Stromal cell of bone marrow (primary cell): Measurements from ENCODE around the gene LGALS3.
A peak's percentile ranks its signal among the peaks of the same experiment; 100 is the strongest.
"Not testable (repeated sequence)": the region's sequence is repeated elsewhere in the genome, so short reads cannot be mapped to it uniquely, and the experiment has no call there.

Experiments
- DNase-seq: peaks from one replicate; pipeline ENCODE4 v3.0.0-alpha.2; 2012; ENCODE audit warnings: low read depth

The LGALS3 gene

DNA sequence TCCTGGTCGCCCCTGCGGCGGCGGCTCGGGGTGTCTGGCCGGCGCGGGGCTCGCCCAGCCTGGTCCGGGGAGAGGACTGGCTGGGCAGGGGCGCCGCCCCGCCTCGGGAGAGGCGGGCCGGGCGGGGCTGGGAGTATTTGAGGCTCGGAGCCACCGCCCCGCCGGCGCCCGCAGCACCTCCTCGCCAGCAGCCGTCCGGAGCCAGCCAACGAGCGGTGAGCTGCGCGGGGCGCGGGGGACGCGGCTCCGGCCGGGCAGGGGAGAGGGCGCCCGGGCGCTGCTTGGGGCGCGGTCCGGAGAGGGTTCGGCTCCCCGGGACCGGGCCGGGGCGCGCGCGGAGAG, at the start of gene LGALS3:
TSS of gene LGALS3 (plus strand) at position 167 of the 342 bp plus-strand sequence. CDS start 8,122 bp downstream, outside the sequence.
- peak; percentile 48 for DNase-seq

DNA sequence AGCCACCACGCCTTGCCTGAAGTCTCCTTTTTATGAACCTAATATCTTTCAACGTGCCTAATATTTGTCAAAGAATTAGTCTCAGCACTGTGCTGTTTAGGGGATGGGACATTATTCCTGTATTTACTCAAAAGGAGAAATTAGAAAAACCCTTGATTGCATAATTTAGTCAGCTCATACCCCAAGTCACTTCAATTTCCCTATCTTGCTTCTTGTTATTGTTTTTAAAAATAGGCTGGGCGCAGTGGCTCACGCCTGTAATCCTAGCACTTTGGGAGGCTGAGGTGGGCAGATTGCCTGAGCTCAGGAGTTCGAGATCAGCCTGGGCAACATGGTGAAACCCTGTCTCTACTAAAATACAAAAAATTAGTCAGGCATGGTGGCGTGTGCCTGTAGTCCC, 49.1 kb upstream of the LGALS3 start:
- not testable (repeated sequence) for DNase-seq

DNA sequence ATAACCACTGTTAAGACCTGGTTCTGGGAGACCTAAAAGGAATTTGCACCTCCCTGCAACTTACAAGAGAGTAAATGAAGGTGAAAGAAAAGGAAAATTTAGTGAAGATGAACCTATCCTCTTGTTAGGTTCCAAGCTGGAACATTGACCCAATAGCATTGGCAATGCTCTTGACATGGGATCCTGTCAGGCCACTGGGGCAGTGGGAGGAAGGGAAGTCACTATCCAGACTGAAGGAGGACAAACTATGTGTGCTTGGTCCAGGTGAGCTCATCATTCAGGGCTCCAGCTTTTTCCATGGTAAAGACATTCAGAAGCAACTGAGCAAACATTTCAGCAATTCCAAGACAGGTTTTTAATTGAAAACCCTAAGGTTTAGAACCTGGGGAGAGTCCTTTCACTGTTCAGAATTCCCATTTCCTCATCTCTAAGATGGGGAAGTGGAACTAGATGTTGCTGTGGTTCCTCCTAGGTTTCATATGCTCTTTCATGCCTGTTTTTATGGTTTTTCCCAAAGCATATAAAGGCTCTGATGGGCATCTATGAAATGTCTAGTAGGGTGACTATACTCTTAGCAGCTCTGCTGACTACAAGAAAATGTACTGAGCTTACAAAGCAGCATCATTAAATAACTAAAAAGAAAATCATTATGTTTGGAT, 44.5 kb upstream of the LGALS3 start:
- DNase-seq, result no peak

DNA sequence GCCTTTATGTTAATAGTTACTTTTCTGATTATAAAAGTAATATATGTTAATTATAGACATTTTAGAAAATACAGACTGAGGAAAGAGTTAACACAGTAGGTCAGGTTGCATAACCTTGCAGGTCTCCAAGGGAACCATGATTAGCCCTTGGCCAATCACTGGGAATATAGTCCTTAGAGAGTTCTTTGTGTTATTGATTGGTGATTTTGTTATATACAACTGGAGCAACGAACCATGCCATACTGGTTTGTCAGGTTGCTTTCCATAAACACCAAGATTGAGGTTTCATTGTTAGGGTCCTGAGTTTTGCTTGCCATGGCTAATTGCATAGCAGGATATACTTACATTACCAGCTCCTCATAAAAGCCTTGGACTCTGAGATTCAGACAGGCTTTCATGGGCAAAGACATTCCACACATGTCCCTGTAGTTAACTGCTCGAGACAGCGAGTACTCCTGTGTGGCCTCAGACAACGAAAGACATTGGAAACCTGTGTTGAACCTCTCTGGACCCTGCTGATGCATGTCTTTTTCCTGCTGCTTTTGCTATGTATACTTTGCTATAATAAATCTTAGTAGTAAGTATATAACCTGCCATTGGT, 43.9 kb upstream of the LGALS3 start:
- DNase-seq, result no peak

DNA sequence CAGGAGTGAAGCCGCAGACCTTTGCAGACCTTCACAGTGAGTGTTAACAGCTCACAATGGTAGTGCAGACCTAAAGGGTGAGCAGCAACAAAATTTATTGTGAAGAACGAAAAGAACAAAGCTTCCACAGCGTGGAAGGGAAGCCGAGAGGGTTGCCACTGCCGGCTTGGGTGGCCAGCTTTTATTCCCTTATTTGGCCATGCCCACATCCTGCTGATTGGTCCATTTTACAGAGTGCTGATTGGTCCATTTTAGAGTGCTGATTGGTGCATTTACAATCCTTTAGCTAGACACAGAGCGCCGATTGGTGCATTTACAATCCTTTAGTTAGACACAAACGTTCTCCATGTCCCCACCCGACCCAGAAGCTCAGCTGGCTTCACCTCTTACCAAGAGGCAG, 42.1 kb upstream of the LGALS3 start:
- DNase-seq, result no peak

DNA sequence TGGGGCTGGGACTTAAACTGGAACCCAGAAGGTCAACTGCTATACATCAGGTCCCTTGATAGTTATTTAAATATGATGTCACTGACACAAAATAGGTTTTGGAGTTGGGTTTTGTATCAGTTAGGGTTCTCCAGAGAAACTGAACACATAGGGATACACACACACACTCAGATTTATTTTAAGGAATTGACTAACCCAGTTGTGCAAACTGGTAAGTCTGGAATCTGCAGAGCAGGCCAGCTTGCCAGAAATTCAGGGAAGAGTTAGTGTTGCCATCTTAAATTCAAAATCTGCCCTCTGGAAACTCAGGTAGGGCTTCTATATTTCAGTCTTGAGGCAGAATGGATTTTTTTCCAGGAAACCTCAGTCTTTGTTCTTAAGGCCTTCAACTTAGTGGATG, 40.7 kb upstream of the LGALS3 start:
- DNase-seq, result no peak

DNA sequence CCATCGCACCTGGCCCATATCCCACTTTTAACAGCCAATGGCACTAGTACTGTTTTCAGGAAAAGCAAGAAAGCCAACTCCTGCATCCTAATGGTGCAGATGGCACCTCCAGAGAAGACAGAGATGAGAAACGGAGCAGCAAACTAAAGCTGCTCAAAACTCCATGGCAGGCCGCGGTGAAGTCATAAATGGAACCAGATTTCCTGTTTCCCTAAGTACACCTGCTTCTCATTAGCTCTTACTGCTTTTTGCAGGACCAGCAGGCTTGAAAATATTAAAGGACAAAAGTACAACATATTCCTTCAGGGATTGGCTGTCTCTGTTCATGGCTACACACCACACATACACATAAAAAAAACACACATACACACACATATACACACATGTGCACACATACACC, 36.7 kb upstream of the LGALS3 start:
- DNase-seq, result no peak

DNA sequence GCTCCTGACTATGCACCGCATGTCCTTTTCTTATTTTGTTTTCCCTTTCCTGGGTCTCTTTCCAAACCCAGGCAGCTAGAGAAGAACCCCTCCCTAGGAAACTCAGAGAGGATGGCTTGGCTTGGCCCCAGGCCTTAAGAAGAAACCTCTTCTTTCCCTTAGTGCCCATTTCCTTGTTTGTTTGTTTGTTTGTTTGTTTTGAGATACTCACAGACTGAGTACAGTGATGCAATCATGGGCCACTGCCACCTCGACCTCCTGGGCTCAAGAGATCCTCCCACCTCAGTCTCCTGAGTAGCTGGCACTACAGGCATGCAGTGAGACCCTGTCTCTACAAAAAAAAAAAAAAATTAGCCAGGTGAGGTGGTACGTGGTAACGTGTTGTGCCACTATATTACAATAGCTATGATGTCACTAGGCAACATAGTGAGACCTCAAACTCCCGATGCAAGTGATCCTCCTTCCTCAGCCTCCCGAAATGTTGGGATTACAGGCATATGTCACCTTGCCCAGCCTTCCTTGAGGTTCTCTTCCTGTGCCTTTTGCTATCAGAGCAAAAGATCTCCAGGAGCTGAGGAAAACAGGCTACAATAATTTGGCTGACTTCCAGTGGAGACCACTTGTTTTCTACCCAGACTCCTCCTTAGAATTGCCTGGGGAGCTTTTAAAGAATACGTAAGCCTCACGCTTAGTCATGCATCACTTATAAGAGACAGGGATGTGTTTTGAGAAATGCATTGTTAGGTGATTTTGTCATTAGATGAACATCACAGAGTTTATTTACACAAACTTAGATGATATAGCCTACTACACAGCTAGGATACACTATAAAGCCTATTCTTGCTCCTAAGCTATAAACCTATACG, 34.5 kb upstream of the LGALS3 start:
- DNase-seq, result no peak

DNA sequence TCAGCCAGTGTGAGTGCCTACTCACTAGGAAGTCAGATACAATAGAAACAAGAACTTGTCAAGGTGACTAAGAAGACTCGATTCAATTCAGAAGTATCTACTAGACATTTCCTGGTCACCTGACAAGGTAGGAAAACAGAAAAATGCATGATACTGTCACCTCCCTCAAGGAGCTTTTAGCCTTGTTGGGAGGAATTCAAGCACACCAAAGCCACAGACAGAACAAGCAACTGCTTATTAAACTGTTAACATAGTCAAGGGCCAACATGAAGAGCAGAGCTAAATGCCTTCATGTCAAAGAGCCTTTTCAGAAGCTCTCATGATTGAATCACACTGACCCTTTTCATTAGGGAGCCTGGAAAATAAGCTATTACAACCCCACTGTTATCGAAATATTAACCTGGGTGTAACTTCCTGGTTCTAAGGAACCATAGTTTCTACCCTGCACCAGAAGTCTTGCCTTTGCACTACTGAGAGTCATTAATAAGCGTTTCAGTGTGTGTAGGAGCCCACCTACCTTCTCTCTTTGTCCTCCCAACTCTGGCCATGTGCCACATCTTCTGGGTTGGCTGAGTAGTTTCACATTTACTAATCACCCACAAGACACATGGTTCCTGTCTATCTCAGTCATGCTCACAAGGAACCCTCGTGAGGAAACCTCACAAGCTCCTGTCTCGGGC, 31.0 kb upstream of the LGALS3 start:
- no peak for DNase-seq

DNA sequence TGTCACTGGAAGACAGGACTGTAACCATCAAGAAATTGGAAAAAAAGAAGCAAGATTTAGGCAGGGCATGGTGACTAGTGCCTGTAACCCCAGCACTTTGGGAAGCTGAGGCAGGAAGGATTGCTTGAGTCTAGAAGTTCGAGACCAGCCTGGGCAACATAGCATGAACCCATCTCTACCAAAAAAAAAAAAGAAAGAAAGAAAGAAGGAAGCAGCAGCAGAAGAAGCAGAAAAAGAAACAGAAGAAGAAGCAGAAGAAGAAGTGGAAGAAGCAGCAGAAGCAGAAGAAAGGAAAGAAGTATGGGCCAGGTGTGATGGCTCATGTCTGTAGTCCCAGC, 30.5 kb upstream of the LGALS3 start:
- no peak for DNase-seq

DNA sequence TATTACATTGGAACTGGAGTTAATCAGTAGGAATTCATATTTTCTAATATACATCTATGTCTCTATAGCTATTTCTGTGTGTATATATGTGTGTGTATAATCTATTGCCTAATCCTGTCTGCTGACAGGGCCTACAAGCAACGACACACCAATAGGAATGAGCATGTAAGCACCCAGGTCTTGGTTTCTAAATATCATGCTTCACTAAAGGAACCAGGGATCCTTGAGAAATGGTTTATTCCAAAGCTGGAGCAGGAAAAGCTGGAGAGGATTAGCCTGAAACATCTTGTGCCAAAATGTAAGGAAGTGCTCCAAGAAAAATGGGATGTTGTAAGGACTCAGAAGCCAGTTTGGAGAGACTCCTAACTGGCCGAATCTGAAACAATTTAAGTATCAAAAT, 29.3 kb upstream of the LGALS3 start:
- peak; percentile 68 for DNase-seq

DNA sequence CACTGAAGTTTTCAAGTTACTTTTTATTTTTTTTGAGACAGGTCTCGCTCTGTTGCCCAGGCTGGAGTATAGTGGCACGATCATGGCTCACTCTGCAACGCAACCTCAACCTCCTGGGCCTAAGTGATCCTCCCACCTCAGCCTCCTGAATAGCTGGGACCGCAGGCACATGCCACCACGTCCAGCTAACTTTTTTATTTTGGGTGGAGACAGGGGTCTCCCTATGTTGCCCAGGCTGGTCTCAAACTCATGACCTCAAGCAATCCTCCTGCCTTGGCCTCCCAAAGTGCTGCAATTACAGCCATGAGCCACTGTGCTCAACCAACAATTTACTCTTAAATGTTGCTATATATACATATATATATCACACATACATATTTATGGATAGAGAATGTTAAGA, 27.4 kb upstream of the LGALS3 start:
- DNase-seq, result no peak

DNA sequence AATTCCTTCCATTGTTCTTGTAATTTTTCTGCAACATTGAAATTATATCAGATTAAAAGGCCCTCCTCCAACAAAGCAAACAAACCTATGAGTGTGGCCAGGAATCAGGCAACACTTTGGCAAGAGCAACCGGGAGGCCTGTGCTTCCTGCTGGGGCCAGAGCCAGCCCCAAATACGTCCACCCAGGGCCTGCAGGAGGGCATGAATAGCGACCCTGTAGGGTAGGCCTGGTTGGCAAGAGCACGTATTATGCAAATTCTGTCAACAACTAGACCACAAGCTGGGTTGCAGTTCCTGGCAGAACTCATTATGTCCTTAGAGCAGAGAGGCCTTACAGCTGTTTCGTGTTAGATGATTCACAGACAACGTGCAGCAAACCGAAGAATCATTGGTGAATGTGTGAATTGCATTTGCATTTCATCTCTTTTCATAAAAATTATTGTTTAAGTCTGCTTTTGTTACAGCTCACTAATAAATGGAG, 26.9 kb upstream of the LGALS3 start:
- peak; percentile 99 for DNase-seq

DNA sequence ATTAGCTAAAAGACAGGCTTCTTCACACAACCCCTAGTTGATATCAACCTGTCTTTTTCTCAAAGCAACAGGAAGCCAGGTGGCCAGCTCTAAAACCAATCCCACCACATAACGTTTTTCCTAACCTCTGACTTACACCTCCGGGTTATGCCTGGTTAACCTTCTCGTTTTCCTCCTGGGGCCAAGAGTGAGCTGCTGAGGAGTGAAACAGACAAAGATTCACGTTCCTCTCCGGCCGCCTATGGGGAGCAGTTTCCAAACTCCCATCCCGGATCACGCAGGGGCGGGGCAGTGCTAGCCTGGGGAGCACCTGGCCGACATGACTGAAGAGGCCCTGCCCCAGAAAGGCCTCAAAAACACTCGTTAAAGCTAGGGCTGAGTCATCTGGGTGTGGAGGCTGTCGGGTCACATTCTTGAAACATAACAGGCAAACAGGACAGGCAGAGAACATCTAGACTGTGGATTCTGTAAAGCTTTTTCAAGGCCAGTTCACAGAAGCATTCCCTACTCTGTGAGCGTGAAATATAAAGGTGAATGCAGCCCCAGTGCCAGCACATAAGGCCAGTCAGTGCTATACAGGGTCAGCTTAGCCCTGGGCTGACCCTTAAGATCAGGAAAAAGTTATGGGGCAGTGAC, 25.9 kb upstream of the LGALS3 start:
- peak; percentile 89 for DNase-seq

DNA sequence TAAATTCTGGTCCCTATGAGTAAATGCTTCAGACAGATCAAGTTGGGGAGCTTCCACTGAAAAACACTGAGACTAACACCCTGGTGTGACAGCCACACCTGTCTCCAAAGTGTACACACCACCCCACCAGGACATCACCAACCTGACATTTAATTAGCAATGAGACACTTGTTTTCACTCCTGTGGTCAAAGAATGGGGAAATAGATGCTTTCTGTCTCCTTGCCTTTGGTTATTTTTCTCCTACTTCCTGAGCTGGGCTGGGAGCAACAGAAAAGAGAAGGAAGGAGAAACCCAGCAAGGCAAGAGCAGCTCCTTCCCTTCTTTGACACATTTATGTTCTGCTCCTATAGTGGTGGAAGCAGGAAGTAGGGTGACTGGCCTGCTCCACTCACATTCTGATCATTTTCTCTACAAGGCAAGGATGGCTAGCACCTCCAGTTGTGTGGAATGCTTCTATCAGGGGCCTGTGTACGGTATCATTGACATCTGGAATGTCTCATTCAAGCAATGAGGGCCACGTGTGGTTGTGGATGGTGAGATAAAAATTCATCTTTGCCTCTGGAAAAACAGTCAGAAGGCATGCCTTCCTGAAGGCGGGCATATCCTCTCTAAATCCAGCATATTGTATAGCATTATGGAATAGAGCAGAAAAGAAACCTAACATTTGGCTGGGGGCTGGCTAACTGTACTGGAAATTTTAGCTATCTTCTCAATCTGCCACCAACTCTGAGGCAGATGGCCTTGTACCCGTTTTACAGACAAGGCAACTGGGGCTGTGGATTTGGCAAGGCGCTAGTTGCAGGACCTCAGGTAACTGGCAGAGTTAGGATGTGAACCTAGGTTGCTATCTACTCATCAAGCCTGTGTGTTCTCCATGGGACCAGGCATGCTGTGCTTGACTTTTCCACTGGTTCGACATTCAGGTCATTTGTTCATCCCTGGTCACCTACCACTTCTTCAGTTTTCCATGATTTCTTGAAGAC, 24.8 kb upstream of the LGALS3 start:
- no peak for DNase-seq

DNA sequence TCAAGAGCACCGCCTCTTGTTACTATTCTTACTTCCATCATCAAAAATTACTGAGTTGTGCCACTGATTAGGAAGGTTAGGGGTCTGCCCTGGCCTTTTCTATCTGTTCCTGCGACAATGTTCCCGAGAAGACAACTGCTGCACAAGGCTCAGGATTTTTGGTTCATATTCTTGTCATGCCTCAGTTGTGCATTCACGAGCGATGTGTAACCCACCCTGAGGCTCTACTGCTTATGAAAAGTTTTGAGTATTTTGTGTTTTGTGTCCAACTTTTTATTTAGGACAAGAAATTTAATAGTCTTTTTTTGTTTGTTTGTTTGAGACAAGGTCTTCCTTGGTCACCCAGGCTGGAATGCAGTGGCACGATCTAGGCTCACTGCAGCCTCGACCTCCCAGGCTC, 23.1 kb upstream of the LGALS3 start:
- no peak for DNase-seq

DNA sequence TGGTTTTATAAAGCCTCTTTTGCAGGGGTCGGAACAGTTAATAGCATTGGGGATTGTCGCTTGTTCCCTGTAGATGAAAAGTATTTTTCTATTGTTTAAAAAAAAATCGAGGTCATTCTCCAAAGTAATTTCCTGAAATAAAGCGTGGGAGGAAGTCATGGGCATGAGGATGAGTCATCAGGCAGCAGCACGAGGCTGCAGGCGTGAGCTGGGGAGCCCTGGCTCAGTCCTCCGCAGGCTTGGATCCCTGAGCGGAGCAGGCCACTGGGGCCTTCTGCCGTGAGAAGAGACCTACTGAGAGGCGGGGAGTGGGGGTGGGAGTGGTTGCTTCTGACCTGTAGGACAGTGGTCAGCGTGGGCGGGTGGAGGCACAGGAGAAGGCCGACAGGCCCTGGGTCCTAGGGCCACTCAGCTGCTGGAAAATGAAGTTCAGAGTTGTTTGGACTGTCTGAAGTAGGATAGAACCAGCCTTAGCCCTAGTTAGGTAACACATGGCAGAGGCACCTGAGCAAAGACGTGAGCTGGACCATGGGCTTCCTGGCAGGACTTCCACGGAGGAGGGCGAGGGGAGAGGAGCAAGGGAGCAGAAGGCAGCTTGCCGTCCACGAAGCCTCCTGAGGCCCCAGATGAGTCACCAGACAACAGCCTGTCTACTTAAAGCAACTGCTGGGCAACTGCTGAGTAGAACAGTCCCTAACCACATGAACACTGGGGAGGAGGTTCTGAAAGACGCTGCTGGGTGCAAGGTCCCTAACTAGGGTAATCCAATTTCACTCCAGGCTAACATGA, 21.1 kb upstream of the LGALS3 start:
- peak; percentile 98 for DNase-seq

DNA sequence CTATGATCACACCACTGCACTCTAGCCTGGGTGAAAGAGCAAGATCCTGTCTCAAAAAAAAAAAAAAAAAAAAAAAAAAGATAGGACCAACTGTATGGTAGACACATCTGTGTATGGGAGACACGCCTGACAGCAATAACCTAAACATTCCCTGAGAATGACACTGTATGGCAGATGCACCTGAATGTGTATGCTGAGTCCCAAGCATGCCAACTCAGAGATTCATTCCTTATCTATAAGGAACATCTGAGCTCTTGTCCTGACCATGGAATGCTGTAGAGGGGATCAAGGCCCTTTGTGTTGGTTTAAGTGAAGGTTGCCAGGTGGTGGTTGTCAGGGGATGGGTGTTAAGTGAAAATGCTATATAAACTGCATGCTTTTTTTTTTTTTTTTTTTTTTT, 19.2 kb upstream of the LGALS3 start:
- no peak for DNase-seq

DNA sequence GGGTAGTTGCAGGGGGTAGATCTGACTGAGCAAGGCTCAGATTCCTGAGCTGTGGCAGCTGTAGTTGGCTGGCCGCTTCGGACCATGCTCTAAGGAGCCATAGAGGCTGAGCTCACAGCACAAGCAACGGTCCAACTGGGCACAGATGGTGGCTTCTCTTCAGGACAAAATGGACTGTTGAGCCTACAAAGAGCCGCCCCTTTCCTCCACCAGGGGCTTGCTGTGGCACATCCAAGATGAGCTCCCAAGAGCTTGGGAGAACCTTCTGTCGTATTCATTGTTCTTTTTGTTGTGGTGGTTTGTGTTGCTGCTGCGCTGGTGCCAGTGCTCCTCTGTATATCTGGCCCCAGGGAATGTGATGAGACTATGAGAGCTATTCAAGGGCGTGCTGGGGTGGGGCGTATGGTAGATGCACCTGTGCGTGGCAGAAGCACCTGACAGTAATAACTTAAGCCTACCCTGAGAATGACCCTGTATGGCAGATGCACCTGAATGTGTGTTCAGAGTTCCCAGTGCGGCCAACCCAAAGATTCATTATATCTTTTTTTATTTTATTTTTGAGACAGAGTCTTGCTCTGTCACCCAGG, 17.8 kb upstream of the LGALS3 start:
- DNase-seq, result no peak

DNA sequence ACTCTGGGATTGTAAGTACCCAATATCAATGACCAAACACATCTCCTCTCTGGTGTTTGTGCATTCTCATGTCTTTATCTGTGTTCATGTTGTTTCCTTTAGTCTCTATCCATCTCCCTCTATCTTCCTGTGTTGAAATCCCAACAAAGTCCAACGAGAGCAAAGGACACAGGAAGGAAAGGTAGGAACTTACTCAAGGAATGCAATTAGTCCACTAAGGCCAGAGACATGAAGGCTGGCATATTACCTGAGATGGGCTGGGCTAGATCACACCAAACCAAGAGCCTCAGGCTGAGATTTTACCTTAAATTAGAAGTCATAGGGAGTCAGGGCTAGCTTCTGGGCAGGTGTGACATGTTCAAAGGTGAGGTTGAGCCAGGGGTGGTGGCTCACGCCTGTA, 14.3 kb upstream of the LGALS3 start:
- no peak for DNase-seq
